Stimulated activated CD8-positive, alpha-beta memory T cell treated with anti-CD3 and anti-CD28 coated beads, Interleukin-12 subunit alpha, Interleukin-12 subunit beta, amount 100 ng/mL, for 24 hours (primary cell): ENCODE measurements around the gene RUNX3.
"Not testable (repeated sequence)": the region's sequence is repeated elsewhere in the genome, so short reads cannot be mapped to it uniquely, and the experiment has no call there.

Experiments used
- DNase-seq: peaks from one replicate; pipeline ENCODE4 v3.0.0-alpha.2; 2020; ENCODE audit errors: extremely low read depth

Gene RUNX3

DNA sequence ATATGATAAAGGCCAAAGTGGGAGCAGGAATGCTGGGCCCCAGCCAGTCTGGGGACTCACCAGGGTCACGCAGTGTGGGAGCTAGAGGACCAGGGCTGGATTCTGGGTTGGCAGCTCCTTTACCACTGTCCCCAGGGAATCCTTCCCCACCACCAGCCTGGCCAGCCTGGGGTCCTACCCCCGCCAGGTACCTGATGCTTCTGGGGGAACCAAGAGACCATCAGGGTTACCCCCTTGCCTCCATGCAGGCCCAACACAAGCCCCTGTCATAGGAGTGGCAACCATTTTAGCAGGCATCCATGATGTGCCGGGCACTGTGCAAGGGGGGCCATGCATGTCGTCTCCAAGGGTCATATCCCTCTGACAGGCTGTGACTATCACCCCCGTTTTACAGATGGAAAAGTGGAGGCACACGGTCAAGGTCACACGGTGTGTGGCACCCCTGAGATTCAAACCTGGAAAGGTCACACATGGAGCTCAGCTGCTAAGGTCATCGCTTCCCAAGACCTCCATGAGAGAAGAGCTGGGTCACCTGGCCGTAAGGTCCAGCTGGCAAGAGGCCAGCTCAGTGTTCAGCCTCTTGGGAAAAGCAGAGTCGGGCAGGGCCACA is 16.4 kb downstream of the RUNX3 start:
- no peak for DNase-seq

DNA sequence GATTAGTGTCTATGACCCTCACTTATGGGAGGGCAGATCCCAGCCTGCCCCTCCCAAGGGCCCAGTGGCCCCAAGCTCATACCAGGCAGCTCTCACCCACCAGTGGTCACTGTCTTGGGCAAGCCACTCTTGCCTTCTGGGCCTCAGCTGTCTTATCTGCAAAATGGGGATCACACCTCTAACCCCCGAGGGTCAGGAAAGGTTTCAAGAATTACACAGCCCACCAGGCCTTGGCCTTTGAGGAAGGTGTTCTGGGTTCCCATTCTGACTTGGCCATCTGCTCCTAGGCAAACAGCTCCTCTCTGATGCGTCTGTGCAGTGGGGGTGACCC is 16.8 kb downstream of the RUNX3 start:
- no peak for DNase-seq

DNA sequence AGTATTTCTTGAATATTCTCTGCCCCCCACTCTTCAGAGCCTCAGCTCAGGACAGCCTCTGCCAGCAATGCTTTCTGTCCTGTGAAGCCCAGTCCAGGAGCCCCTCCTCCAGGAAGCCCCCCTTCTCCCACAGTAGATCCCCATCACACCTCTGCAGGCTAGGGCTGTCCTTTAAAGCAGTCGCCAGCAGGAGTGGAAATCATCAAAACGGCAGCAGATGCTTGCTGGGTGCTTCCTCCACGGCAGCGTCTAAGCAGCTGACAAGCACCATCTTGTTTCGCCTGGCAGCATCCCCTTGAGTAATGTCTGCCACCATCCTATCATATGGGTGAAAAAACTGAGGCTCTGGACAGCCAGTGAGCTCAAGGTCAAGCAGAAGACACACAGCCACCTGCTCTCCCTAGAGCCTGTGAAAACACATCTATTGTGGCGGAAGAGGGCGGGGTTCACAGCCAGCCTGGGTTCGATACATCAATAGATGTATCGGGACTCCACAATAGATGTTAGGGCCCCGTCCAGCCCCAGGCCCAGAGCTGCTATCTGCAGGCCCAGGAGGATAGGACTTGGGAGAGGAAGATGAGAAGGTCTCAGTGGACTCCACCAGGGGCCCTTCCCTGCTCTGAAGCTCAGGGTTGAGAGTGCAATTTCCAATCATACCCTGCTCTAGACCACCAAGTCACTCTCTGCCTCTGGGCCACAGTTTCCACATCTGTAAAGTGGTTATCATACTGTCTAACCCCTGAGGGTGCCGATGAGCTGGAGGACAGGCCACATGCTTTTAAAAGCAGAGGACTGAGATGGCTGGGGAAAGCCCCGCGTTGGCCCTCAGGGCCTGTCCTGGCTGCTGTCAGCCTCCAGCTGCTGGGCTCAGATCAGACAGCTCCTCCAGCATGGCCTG is 17.5 kb downstream of the RUNX3 start:
- no peak for DNase-seq

DNA sequence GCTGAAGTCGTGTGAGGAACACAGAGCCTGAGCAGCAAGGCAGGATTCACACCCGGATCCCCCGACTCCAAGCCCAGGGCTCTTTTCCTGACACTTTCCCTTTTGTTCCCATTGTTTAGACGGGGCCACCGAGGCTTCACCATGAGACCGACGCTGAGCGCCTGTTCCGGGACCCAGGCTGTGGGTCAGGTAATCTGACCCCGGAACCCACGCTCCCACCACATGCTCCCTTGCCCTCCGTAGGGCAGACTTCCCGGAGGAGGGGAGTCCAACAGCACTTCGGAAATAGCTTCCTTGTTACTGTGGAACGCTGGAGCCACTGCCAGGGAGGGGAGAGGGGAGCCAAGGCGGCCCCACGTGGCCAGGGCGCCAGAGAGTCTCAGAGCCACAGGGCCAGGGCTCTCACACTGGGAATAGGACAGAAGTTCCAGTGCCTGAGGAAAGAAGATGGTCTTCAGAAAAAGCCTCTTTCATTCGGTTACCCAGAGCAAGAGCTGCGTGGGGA is 18.4 kb downstream of the RUNX3 start:
- no peak for DNase-seq

DNA sequence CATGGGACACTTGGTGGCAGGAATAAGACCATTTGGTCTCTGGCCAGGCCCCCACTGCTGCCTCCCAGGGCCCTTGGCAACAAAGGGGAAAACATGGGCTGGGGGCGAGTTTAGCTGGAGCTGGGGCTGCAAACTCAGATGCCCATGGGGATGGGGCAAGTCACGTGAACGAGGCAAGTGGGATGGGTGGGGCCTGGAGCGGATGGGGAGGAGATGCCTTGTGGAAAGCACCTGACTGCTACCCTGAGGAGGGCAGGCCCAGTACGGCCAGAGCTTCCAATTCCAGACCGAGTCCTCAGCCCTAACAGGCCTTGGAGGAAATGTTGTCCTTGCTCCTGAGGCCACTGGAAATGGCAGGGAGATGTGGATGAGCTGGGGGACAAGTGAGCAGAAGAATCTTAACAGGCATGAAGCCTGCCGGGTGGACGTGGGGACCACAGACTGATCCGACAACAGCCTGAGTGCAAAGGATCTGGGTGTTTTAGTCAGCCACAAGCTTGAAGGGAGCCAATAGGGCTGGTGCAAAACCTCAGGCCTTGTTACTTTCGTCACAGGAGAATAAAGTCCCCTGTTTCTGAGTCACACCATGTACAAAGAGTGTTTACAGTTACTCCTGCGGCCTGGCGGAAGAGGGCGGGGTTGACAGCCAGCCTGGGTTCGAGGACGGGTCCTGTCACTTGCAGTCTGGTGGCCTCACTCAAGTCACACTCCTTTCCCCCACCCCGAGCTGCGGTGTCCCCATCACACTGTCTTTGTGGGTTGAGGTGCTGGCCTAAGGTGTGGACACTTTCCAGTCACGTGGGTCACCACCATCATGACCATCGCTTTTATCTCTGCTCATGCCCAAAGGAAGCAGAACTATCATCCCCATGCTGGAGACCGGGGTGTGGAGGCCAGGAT is 19.1 kb downstream of the RUNX3 start:
- peak; percentile 68 for DNase-seq

DNA sequence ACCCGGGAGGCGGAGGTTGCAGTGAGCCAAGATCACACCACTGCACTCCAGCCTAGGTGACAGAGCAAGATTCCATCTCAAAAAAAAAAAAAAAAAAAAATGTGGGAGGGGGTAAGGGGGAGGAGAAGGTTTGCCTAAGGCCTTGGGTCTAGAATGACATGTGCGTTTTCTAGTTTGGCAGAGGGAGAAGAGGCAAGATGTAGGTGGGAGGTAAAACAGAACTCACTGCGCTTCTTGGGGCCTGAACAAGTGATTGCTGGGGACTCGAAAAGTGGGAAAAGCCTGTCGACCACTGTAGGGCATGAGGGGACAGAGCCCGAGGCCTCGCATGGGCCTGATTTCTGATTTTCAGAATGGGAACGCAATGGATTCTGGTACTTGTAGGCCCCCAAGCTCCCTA is 19.9 kb downstream of the RUNX3 start:
- no peak for DNase-seq

DNA sequence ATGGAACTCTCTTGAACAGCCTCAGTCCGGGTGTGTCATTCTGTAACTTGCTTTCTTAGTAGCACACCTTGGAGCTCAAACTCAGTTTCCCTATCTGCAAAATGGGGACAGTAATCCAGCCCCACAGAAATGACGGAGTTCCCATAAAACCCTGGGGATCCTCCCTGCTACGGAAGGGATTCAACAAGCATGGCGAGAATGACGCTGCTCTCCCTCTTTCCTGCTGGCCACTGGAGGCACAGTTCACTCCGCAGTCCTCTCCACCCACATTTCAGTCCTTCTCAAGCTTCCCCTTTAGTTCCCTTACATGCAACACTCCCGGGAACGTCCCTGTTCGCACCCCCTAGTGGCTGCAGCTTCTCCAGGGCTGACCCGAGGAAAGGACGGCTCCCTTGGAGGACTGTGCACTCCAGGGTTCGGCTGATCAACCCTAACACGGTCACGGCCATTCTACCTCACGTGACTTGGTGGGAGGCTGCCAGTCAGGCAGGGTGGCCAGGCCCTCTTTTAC is 20.6 kb downstream of the RUNX3 start:
- no peak for DNase-seq

DNA sequence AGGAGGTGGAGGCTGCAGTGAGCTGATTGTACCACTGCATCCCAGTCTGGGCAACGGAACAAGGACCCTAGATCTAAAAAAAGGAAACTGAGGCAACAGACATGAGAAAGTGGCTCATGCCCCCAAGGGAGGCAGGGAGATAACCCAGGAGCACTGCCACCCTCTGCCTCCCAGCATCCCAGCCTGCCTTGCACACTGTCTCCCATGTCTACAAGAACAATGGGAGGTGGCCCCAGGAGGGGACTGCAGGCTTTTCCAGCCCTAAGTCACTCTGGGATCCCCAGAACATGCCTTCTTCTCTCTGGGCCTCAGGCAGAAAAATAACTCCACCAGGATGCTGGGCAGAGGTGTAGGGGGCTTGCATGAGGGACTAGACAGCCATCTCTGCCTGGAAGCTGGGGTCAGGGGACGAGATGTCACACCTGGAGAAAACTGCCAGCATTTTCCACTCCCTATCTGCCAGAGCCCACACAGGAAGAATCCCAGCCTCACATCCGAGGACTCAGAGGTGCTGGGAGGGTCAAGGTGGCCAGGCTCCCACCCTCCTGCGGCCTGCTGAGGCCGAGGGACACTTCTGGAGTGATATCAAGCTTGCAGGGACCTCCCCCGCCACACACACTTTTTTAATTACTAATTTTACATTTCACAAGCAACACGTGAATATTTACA is 21.4 kb downstream of the RUNX3 start:
- DNase-seq = no peak

DNA sequence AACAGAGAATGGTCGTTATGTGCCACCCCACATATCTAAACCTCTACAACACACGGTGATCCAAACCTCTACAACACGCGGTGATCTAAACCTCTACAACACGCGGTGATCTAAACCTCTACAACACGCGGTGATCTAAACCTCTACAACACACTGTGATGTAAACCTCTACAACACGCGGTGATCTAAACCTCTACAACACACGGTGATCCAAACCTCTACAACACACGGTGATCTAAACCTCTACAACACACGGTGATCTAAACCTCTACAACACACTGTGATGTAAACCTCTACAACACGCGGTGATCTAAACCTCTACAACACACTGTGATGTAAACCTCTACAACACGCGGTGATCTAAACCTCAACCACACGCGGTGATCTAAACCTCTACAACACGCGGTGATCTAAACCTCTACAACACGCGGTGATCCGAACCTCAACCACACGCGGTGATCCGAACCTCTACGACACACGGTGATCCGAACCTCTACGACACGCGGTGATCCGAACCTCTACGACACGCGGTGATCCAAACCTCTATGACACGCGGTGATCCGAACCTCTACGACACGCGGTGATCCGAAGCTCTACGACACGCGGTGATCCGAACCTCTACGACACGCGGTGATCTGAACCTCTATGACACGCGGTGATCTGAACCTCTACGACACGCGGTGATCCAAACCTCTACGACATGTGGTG is 22.3 kb downstream of the RUNX3 start:
- not testable (repeated sequence) for DNase-seq

DNA sequence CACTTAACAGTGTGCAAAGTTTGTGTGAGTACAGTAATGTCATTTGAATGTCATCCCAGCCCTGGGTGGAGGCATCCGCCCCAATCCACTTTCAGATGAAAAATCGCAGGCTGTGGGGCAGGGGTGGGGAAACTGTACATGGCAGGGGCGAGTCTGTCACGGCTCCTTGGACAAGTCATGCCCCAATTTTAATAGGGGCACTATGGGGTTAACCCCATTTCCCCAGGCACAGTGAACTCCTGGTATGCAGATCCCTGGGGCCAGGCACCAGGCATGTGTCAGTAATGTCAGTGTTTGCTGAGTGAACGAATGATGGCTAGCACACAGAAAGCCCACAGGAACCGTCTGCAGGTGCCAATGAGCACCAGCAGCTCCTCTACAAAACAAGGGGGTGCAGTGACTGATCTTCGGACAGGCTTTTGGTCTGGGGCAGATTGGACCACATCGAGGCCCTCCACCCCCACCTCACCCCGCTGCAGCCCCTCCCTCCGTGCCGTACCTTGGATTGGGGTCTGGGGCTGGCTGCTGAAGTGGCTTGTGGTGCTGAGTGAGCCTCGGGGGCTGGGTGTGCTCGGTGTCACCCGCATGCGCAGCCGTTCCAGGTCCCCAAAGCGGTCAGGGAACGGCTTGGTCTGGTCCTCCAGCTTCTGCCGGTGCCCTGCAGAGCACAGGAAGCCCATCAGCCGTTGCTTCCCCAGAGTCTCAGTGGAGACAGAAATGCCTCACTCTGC is 23.2 kb downstream of the RUNX3 start:
- no peak for DNase-seq

DNA sequence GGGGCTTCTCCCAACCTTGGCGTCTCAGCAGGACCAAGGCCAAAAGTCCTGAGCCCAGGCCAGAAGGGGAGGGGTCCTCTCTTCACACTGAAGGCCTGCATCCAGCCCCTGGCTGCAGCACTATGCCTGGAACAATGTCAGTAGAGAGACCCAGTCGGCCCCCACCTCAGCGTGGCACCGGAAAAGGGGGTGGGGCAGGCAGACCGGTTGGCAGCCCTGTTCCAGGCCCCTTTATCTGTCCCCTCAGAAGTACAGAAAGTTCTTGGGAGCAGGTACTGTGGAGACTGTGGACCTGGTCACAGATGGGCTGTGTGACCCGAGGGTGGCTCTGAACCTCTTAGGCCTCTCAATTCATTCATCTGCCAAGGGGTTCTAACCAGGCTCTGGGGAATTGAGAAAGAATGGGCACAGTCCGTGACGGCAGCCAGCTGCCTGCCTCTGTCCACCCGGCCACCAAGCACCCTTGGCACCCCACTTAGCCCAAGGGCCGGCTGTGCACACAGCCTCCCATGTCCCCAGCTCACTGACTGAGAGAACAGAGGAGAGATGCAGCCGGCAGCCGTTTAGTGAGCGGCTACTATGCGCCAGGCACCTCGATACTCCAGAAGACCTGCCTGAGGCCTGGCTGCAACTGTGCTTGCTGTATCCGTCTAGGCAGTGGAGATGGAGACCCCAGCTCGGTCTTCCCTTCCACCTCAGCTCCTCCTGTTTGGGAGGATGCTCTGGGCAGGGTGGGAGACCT is 23.9 kb downstream of the RUNX3 start:
- DNase-seq = no peak

DNA sequence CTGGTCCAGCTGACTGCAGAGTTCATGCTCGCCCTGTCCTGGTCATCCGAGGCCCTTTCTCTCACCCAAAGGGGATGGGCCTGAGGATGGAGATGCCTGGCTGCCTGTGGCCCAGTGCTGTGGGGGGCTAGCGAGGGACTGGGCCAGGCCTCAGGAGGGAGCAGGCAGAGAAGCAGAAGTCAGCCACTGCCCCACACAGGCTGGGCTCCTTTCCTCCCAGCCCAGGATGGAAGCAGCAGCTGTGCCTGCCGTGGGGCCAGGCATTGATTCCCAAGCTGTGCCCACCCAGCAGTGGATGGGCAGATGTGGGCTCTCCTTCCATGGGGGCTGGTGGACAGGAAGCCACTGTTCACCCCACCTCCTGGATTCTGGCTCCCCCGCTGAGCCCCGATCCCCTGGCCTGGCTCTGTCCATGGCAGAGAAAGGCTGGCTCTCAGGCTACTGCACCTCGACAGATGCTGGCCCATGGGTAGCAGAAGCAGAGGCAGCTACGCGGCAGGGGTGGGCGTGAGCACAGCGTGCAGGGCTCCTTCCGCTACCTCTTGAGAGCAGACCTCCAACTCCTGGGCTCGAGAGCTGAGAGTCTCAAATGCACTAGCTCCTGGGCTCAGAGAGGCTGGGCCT is 24.6 kb downstream of the RUNX3 start:
- DNase-seq = no peak

DNA sequence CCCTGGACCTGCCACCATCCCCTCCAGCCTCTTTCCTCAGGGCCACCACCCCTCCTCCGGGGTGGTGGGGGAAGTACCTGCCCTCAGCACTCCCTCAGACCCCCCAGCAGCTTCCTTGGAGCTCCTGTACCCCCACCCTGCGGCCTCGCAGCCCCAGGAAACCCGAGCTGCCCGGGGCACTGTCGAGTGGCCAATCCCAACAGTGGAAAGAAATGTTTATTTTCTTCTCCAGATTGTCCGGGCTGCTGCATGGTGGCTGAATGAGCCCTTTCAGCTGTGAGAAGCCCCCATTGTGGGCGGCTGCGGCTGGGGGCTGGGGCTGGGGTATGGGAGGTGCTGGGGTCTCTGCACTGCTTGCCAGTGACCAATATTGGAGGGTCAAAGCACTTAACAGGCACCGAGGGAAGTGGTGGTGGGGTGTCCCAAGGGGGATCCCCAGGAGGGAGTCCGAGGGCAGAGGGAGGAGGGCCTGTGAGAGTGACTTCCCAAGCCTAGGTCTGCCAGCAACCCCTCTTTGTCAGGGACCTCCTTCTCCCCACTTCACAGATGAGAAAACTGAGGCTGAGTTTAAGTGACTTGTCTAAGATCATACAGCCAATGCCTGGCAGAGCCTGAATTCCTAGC is 25.2 kb downstream of the RUNX3 start:
- DNase-seq = no peak

DNA sequence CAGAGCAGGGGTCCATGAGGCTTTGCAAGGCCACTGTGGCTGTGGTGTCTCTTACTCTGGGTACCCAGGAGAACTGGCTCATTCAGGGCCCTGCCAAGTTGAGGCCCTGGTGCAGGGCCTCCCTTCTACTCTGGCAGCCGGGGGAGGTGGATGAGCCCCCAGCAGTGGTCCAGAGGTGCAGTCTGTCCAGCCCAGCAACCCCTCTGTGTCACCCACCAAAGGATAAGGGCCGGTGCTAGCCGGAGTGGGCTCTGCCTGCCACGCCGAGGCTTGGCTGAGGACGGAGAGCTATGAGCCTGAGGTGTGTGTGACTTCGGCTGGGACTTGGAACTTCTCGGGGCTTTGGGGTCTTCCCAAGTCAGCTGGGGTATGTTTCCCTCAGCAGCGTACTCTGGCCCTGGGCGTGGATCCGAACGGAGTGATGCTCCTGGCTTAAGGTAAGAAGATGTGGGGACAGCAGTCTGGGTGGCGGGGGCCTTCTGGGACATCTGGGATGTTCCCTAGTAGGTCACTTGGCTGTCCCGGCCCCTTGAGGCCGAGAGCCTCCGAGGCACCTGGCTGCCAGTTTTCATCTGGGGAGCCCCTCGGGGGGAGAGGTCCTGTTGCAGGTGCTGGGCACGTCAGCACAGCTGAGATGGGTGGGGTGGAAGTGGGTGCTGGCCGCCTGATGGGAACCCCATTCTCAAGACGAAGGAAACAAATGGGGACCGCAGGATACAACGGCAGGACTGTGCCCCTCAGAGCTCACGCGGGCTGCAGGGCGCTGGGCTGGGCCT is 25.9 kb downstream of the RUNX3 start:
- no peak for DNase-seq

DNA sequence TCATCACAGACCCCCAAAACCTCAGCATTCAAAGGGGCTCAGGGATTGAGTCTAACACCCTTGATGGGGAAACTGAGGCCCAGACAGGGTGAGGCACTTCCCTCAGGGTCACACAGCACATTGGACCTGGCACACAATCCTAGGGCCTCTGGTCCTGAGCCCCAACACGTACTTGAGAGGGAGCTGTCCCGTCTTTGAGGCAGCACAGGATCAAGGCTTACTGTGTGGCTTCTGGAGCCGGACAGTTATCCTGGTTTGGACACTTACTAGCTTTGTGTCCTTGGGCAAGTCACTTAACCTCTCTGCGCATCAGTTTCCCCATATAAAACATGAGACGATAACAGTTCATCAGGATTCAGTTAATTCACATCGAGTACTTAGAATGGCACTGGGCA is 26.5 kb downstream of the RUNX3 start:
- DNase-seq = no peak

DNA sequence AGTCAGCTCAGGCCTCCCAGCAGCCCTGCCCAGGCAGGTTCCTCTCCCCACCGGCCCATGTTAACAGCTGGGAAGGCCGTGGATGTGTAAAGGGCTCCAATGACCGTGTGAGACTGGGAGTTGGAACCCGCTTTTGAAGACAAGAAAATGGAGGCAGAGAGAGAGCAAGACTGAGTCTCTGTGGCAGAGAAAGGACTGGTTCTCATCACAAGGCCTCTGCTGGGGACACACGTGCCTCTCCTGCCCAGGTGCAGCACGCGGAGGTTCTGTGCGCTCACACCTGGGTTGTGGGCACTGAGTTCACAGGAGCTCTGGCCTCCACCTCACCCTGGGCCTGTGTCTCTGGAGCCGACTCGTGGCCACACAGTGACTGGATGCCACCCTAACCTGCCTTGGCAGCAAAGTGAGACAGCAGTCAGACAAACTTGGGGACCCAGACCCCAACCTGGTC is 27.0 kb downstream of the RUNX3 start:
- DNase-seq = no peak

DNA sequence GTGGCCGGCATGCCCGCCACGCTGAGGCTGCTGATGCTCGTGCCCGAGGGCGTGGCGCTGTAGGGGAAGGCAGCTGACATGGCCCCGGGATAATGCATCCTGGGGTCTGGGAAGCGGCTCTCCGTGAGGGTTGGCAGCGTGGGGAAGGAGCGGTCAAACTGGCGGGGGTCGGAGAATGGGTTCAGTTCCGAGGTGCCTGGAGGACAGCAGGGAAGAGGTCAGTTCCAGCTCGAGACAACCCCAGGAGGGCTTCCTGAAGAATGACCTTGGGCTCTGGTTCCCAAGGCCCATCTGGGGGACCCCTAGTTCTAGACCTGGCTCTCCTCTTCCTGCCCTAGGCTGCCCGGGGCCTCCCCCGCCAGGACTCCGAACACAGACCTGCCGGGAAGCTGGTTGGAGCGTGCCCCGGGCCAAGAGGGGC is 27.6 kb downstream of the RUNX3 start:
- no peak for DNase-seq
